ENCODE results near the gene TTYH3. TPM values are rescaled to one million over a fixed set of nuclear protein-coding genes. Genes with fewer than 3 reads are reported as not detected.

The TTYH3 gene
- total and polyA plus RNA-seq, 2 of the 8 experiments (the other 6 are each of a cell fraction or from before 2014, with no cell fraction given), result 66.2 to 169 TPM

DNA sequence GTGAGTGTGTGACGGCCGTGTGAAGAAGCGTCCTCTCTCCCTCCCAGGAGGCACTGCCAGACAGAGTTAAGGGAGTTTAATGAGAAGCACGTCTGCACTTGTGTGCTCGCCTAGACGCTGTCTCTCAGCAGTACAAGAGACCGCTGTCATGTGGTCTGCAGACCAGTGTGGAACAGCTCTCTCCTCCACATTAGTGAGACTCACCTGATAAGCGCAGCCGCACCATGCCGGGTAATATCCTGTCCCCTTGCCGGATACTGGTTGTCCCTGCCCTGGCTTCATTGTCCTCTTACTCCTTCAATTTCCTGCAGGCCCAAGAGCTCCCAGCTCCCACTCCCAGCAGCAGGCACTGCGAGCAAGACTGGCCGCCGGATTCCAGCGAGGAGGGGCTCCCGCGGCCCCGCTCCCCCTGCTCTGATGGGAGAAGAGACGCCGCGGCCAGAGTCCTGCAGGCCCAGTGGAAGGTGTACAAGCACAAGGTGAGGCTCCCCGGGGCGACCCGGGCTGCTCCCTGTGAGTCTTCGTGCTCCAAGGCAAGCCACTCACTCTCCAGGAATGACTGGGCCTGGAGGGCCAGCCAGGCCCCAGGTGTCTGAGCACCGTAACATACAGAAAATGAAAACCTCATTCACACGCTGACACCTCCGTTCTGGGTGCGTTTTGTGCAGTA lies 33.5 kb upstream of the TTYH3 start:
- Histone ChIP-seq H3K79me1 (ENCODE audit: low read depth, low read length) (no peaks in the 10 kb centered on the region), H3K79me2 (ENCODE audit: control insufficient read depth in 1 of 2, insufficient read depth in 2 of 2, low read length in 2 of 2) (no peaks in the 10 kb centered on the region), H3K23me2 (ENCODE audit: low read depth, low read length) (no peaks in the 10 kb centered on the region), H4K8ac (ENCODE audit: extremely low read depth, insufficient read depth, low read length) (0 out of 2 replicates have a peak overlapping the region, but pooled peaks have one; percentile 12), H2AFZ (ENCODE audit: low read length) (no peak overlapping the region), H4K20me1 (replicated peaks in 1 of 2; ENCODE audit: control insufficient read depth in 1 of 2, insufficient read depth in 2 of 2, low read length in 2 of 2) (no peaks in the 10 kb centered on the region), H2BK120ac (replicated peaks; ENCODE audit: low read depth, low read length) (no peak overlapping the region), H2BK5ac (ENCODE audit: low read depth, low read length) (no peak overlapping the region), H3K27me3 (replicated peaks in 1 of 4; ENCODE audit: control insufficient read depth in 3 of 4, extremely low read depth in 1 of 4, insufficient read depth in 3 of 4, low read length in 3 of 4) (no peaks in the 10 kb centered on the region), H4K91ac (replicated peaks; ENCODE audit: insufficient read length, low read length) (no peak overlapping the region), H2AK5ac (ENCODE audit: low read depth, low read length) (no peak overlapping the region), H3K18ac (ENCODE audit: extremely low read depth, low read length) (no peak overlapping the region), H3K4me3 (ENCODE audit: extremely low read depth in 1 of 4, insufficient read depth in 2 of 4, low read depth in 3 of 4, low read length in 4 of 4) (no peak overlapping the region), H3K4me2 (ENCODE audit: insufficient read depth in 1 of 2, low read depth in 2 of 2, low read length in 2 of 2) (no peak overlapping the region), H3K4me1 (replicated peaks in 1 of 4; ENCODE audit: control insufficient read depth in 3 of 4, insufficient read depth in 4 of 4, low read length in 3 of 4) (peaks cover 0 to 3% (median 1%) of the 10 kb centered on the region in 4 experiments; a peak in 2 of 7 replicates), H4K5ac (ENCODE audit: insufficient read length, low read depth, low read length) (no peak overlapping the region), H3K14ac (ENCODE audit: insufficient read length) (no peak overlapping the region), H3K36me3 (ENCODE audit: control insufficient read depth in 2 of 4, insufficient read depth in 4 of 4, low read length in 3 of 4) (peaks cover 0 to 2% (median 0%) of the 10 kb centered on the region in 4 experiments; a peak in 1 of 8 replicates), H3K56ac (replicated peaks; ENCODE audit: insufficient read length, low read depth, low read length) (no peak overlapping the region), H2BK12ac (ENCODE audit: low read depth, low read length) (no peak overlapping the region), H2BK15ac (ENCODE audit: low read length) (no peak overlapping the region), H3K23ac (ENCODE audit: insufficient read length) (no peak overlapping the region), H2BK20ac (ENCODE audit: low read length) (no peak overlapping the region), H3K9me3 (ENCODE audit: insufficient read depth in 2 of 2, low read depth in 1 of 2, low read length in 1 of 2) (no peaks in the 10 kb centered on the region), H3K4ac (replicated peaks; ENCODE audit: insufficient read length, low read depth, low read length) (no peak overlapping the region), H3K27ac (ENCODE audit: low read depth, low read length) (no peak overlapping the region), H3K9ac (replicated peaks in 1 of 4; ENCODE audit: extremely low read depth in 1 of 4, low read depth in 3 of 4, low read length in 3 of 4) (no peak overlapping the region)
- 94% methylated on average over 29 of the region's 29 CpGs; no CpG with 5 or more reads in 1 of the 2 experiments for WGBS, 2 experiments (ENCODE audit: extremely low coverage in 1 of 2, insufficient coverage in 1 of 2, insufficient read length in 1 of 2, insufficient replicate concordance in 2 of 2, low coverage in 1 of 2, low lambda C conversion rate in 2 of 2, missing lambda C conversion rate in 1 of 2)
- POLR2A ChIA-PET (ENCODE audit: partially characterized antibody), result interaction anchor here (1.1 kb wide), 1 partner anchor 20 kb away, joined by 3 read pairs; no protein-coding TSS in a partner anchor
- CTCF ChIA-PET (ENCODE audit: partially characterized antibody), result interaction anchor here (0.8 to 2.6 kb wide), 5 partner anchors 11 to 58 kb away, joined by 3 to 13 read pairs (median 3); no protein-coding TSS in a partner anchor
- FAIRE-seq, result no peak
- DNase-seq (ENCODE audit: low read depth in 1 of 2, low spot score in 2 of 2), result peak in 1 of 2 experiments; percentile 47
- no peak for TF ChIP-seq YY1 (IDR thresholded peaks at IDR 0.05; ENCODE audit: low read depth, low read length)
- TF ChIP-seq HDAC2 (IDR thresholded peaks at IDR 0.05; ENCODE audit: borderline replicate concordance in 1 of 2, low read depth in 2 of 2, low read length in 2 of 2), result no peak
- TF ChIP-seq EZH2 (IDR thresholded peaks at IDR 0.05; ENCODE audit: low read depth, low read length, severe bottlenecking), result no peak
- TF ChIP-seq RBBP5 (IDR thresholded peaks at IDR 0.05; ENCODE audit: borderline replicate concordance, low read depth, low read length), result no peak
- no peak for TF ChIP-seq KDM4A (IDR thresholded peaks at IDR 0.05; ENCODE audit: low read depth, low read length, severe bottlenecking)
- no peak for TF ChIP-seq GABPA (IDR thresholded peaks at IDR 0.05; ENCODE audit: borderline replicate concordance, insufficient read depth, low read length)
- TF ChIP-seq, protein P1, sequence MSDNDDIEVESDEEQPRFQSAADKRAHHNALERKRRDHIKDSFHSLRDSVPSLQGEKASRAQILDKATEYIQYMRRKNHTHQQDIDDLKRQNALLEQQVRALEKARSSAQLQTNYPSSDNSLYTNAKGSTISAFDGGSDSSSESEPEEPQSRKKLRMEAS (IDR thresholded peaks at IDR 0.05), result no peak
- TF ChIP-seq CREB1 (IDR thresholded peaks at IDR 0.05), result no peak
- no peak for TF ChIP-seq NANOG (IDR thresholded peaks at IDR 0.05; ENCODE audit: insufficient read depth, low read depth, low read length, poor library complexity, severe bottlenecking)
- TF ChIP-seq RNF2 (IDR thresholded peaks at IDR 0.05; ENCODE audit: borderline replicate concordance, low read depth, low read length, missing control alignments, poor library complexity, severe bottlenecking), result no peak

Data from H1 (cell line).